HG02884 (cell line): ENCODE data around the gene SRRM1.
"Not testable (repeated sequence)": the region's sequence is repeated elsewhere in the genome, so short reads cannot be mapped to it uniquely, and the experiment has no call there.

Experiments used
- ATAC-seq: cut with Tn5 transposase; IDR thresholded peaks from one replicate; pipeline ENCODE4 v1.9.1; 2021; ENCODE audit warnings: mild to moderate bottlenecking, moderate library complexity; ENCODE audit not compliant: unreplicated experiment

Gene SRRM1

GRCh38 chr1:24692351-24692980 is 49.4 kb downstream of the SRRM1 start:
- ATAC-seq = no peak

GRCh38 chr1:24693827-24694379 is 50.8 kb downstream of the SRRM1 start:
- ATAC-seq = no peak

GRCh38 chr1:24694380-24694843 is 51.3 kb downstream of the SRRM1 start:
- no peak for ATAC-seq

- ATAC-seq = no peak
Observed at GRCh38 chr1:24695202-24695974, 52.3 kb downstream of the SRRM1 start.

- no peak for ATAC-seq
Observed at GRCh38 chr1:24696041-24696755, 53.1 kb downstream of the SRRM1 start.

GRCh38 chr1:24696756-24697330 is 53.7 kb downstream of the SRRM1 start:
- ATAC-seq = no peak

- not testable (repeated sequence) for ATAC-seq
Observed at GRCh38 chr1:24697453-24698001, 54.4 kb downstream of the SRRM1 start.

- ATAC-seq = not testable (repeated sequence)
Observed at GRCh38 chr1:24698326-24698725, 55.2 kb downstream of the SRRM1 start.

GRCh38 chr1:24699628-24700027 is 56.5 kb downstream of the SRRM1 start:
- no peak for ATAC-seq

- no peak for ATAC-seq
Observed at GRCh38 chr1:24702511-24703293, 59.6 kb downstream of the SRRM1 start.

- ATAC-seq = no peak
Observed at GRCh38 chr1:24704411-24705259, 61.5 kb downstream of the SRRM1 start.

GRCh38 chr1:24705260-24706073 is 62.4 kb downstream of the SRRM1 start:
- peak; percentile 60 for ATAC-seq

- not testable (repeated sequence) for ATAC-seq
Observed at GRCh38 chr1:24706074-24706389, 62.9 kb downstream of the SRRM1 start.

- no peak for ATAC-seq
Observed at GRCh38 chr1:24707687-24708086, 64.6 kb downstream of the SRRM1 start.

- no peak for ATAC-seq
Observed at GRCh38 chr1:24708938-24709337, 65.8 kb downstream of the SRRM1 start.

- ATAC-seq = no peak
Observed at GRCh38 chr1:24709791-24710441, 66.8 kb downstream of the SRRM1 start.

GRCh38 chr1:24711329-24711728 is 68.2 kb downstream of the SRRM1 start:
- ATAC-seq = no peak

GRCh38 chr1:24713176-24713575 is 70.1 kb downstream of the SRRM1 start:
- ATAC-seq = no peak
